HG03521 (cell line): ENCODE measurements around the gene PTPRE.
A peak's percentile ranks its signal among the peaks of the same experiment; 100 is the strongest.

Source experiments
- ATAC-seq: cut with Tn5 transposase; IDR thresholded peaks from one replicate; pipeline ENCODE4 v1.9.1; 2021; ENCODE audit warnings: mild to moderate bottlenecking, moderate library complexity; ENCODE audit not compliant: unreplicated experiment

Gene PTPRE

DNA sequence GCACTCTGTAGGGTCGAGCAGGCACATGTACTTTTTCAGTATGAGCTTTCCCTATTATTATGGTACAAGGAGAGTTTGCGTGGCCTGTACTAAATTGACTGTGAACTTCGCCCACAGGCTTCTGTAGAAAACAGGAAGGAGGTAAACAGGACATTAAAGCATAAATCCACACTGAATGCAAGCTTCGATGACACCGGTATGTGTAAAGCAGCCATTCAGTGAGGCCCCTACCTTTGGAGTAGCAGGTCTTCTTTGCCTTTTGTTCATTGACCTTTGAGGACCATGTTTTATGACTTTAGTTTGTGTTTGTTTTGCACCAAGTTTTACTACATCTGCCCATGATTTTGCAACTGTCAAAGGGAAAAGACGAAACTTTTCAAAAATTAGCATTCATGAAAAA is 204.8 kb downstream of the PTPRE start:
- ATAC-seq = no peak

DNA sequence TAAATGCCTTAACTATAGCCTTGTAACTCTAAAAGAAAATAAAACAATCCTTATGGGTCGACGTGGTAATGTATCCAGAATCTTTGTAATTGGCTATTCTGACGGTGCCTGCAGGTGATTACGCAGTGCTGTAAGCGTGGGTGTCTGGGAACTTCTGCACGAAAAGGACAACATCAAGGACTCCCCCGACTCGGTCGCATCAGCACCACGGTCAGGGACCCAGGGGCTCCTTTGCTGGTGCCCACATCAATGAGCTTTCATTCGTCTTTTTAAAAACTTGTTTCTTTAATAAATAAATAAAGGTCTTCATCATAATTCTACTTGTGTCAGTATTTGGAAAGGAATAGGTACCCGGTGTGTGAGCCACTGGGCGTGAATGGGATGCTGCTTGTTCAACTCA is 206.1 kb downstream of the PTPRE start:
- ATAC-seq = no peak

DNA sequence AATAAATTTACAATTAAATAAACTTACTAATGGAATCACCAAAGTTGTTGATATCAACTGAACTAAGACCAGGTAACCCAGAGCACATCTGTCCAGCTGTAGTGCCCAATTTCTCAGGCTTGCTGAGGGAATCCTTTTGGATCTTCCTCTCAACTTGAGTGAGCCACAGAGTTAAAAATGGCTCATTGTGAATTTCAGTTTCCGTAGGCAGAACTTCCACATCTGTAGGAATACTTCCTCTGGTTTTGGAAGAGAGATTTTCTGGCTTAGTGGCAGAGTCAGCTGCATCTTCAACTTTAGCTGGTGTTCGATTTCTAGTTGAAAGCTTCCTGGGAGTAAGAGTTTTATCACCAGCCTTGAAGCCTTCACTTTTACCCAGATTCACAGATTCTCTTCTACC is 208.0 kb downstream of the PTPRE start:
- no peak for ATAC-seq

DNA sequence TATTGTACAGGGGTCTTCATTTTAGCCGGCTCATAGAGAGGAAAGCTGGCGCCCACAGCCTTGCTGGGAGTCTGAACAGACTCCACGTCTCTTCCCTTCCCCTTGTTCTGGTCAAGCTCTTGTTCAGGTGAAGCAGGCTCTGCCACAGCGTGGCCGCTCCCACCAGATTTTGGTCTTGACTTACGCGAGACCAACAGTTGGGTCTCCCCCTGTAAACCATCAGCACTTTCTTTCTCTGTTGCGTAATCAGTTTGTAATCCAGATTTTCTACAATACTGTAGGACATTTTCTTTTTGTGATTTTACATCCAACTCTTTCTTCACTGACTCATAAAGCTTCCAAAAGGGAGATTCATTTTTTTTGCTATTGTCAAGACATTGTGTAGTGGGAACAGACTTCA is 208.5 kb downstream of the PTPRE start:
- ATAC-seq = no peak

DNA sequence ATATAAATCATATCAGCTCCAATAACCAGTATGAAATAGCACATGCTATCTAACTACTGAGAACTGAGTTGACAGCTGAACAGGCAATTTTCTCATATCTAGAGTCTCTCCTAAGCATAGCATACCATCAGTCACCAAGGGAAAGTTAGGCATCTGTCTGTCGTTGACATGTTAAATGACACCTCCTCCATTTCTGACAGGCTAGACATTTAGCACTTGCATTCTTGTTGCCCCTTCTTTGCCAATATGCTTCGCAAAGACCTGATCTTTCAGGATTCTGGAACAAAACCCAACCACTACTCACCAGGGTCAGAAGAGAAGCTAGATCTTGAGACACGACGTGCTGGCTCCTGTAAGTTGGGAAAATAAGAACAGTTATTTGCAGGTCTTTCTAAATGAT is 209.3 kb downstream of the PTPRE start:
- ATAC-seq = no peak

DNA sequence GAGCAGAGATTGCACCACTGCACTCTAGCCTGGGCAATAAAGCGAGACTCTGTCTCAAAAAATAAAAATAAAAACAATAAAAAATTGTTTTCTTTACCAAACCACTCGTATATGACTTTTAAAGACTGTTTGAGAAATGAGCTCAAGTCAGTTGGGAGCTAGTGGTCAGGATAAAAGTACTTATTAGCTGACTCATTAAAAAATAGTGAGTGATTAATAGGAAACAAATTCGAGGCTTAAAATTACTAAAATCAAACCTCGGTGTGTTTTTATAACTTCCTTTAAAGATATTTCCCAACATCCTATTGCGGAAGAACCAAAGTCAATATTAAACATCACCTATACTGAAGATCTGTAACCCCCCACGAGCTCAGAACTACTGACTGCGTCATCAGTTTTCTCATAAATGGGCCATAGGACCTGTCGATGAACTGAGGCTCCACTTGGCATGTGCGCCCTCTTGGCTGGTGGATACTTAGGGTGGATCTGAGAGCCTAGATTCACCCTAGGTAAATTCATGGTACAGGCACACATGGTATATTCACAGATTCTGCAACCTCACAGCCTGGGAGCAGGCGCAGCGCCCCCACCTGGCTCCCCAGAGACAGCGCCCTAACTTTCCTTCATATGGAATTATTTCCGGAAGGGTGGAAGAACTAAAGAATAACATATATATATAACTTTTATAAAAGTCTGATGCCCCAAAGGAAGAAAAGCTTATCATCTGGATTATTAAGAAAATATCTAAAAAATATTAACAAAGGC is 210.1 kb downstream of the PTPRE start:
- no peak for ATAC-seq

DNA sequence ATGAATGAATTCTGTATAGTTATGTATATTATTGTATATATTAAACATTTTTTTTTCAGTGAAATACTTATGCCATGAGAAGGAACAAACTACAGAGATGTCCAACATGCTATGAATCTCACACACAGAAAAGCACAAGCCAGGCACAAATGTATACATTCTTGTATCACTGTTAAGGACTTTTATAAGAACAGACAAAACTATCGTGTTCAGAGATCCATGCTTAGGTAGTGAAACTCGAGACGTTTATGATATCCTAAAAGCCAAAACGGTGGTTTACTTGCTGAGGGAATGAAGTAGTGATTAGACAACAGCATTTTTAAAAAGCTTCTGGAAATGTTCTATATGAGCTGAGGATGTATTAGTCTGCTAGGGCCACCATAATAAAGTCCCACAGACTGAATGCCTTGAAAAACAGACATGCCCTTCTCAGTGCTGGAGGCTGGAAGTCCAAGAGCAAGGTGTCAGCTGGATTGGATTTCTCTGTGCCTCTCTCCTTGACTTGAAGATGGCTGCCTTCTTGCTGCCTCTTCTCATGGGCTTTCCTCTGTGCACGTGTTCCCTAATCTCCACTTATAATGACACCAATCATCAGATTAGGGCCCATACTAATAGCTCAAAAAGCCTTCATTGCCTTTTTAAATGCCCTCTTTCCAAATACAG is 215.0 kb downstream of the PTPRE start:
- no peak for ATAC-seq

DNA sequence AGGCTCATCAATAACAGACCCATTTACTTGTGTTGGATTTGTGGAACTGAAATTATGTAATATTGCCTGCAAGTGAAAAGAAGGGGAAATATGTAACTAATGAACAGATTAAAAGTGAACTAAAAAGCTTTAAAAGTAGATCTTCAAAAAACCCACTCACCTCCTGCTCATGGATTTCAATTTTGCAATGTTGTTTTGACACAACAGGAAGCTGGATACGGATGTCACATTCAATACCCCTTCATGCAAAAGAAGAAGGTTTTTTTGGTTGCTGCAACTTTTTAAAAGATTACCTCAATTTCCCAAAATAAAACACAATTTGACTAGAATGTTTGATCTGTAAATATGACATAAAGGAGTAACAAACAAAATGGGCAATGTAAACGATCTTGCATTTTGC is 216.0 kb downstream of the PTPRE start:
- no peak for ATAC-seq

DNA sequence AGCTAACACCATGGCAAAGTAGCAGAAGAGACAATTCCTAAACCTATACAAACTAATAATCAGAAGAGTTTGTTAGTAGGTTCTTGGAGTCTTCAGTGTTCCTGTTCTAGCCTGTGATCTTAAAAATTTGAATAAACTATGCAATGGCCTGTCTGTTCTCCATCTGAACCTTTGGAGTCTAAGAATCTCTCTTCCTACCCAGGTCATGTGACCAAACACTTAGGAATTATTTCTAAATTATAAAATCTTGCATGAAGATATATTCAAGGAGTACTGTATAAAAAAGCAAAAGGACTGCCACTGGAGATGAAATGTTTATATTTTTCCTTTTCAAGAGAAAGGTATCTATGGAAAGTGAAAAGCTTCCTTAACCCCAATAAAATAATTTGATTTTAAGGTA is 216.9 kb downstream of the PTPRE start:
- no peak for ATAC-seq

DNA sequence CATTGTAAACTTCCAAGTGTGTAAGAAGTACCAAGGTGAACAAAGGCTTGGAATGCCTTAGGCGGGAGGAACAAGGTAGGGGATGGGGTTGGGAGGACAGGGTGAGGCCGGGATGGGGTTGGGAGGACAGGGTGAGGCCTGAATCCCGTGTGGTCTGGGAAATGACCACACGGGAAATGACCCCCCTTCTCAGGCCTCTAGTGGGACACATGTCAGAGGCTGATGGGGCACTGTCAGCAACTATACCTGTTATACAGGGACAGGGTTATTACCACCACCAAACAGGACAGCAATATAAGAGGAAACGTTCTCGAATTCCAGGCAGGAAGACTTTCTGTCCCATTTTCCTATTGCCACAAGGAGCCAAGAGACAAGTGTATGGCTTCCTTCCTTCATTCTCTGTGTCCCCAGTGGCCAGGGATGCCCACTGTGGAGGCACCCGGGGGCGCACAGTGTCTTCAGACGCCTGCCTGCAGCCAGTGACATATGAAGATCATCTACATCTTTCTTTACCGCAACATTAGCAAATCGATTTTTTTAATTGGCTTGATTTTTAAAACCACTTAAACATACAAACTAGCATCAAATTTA is 218.0 kb downstream of the PTPRE start:
- ATAC-seq = no peak

DNA sequence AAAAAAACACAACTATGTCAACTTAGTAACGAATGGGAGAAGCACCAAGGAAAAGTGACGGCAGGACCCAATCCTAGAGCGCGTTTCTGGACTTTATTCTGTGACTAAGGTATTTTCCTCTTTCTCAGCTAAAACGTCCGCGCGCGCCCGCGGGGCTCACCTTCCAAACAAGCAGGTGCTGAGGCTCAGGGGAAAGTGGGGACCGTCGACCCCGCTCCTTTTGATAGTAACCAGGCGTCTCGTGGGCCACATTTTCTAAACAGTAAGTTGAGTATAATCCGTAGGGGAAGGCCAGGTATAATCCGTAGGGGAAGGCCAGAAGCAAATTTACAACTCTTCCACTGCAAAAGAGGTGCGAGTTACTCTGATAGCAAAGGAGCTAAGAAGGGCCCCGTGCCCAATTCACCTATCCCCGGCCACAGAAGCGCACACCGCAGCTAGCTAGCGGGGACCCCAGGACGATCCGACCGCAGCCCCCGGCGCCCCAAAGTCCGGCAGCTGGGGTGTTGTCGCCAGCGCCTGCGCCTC is 218.6 kb downstream of the PTPRE start:
- no peak for ATAC-seq

DNA sequence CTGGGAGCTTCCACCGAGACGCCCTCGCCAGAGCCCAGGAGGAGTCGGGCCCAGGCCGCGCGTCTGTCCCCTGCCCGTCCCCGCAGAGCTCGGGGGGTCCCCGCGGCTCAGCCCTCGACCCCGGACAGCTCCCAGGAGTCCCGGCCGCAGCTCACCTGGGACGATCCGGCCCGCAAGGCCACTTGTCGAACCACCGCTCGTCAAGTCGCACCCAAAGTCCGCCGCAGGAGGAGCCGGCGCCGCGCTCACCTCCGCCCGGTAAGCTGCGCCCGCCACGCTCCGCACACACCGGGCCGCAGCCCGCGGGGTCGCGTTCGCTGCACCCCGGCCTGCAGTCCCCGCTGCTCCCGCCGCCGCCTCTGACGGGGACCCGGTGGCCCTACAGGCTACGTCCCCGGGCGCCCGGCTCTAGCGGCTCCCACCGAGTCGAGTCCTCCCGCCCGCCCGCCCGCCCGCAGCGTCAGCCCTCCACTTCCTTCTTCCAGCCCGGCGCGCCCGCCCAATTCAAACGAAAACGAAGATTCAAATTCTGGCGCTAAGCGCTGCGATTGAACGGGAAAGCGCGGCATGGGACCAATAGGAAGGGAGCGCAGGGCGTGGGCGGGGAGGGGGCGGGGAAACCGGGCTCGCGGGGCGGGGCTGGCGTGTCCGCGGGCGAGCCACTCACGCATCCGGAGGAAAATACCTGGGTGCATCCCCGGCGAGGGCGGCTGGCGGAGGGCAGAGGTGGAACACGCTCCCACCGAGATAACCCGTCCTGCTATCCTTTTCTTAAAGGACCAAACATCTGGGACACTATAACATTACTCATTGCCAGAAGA is 219.3 kb downstream of the PTPRE start, which contains the start of gene MKI67:
MKI67 (minus strand) TSS at position 480 of the 821 bp plus-strand sequence. CDS start 756 bp downstream, outside the sequence.
- ATAC-seq = peak; percentile 75

DNA sequence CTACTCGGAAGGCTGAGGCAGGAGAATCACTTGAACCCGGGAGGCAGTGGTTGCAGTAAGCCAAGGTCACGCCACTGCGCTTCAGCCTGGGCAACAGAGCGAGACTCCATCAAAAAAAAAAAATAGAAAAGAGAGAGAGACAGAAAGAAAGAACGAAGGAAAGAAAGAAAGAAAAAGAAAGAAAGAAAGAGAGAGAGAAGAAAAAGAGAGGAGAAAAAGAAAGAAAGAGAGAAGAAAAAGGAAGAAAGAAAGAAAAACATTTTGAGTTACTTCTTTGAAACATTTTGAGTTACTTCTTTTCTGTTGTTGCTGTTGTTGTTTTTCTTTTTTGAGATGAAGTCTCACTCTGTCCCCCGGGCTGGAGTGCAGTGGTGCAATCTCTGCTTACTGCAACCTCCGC is 221.7 kb downstream of the PTPRE start:
- no peak for ATAC-seq

DNA sequence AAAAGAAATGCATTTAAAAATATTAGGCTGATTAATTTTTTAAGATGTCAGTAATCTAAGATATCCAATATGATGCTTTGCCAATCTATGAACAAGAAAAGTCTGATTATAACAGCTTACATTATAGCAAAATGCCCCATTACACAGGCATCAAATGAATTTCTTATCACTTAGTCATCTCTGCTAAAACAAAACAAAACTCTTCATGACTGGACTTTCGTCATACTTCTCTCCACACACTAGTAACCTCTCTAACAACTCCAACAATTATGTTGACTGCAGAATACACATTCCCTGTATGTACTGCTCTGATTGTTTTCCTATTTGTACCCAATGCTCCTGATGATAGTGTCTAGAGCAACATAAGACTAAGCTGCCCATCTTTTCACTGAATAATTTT is 223.1 kb downstream of the PTPRE start:
- ATAC-seq = no peak
